ENCODE results near the gene SERINC2. TPM values are rescaled to one million over a fixed set of nuclear protein-coding genes. Genes with fewer than 3 reads are reported as not detected.

Gene SERINC2
- total and polyA plus RNA-seq, 2 donors (not counting 1 experiment from before 2014, with no cell fraction given) = 0.75 to 1.4 TPM

- peak; percentile 92 for DNase-seq
- no peaks in the 10 kb centered on the region for H3K9me3 Mint-ChIP-seq (ENCODE audit: insufficient read depth)
- intact Hi-C loops (cut with micrococcal nuclease) = loop anchor here (1.0 to 2.0 kb wide), 4 partner anchors 126 to 705 kb away; partner anchors contain the start of gene SNRNP40
- TF ChIP-seq EZH2 (IDR thresholded peaks at IDR 0.05; ENCODE audit: borderline replicate concordance, insufficient read depth, low read depth, low read length, poor library complexity, severe bottlenecking) (no peak), CTCF (IDR thresholded peaks at IDR 0.05) (no peak)
- peak overlapping the region; percentile 74 for H3K4me3 Mint-ChIP-seq
- peak overlapping the region; percentile 87 for H3K27ac Mint-ChIP-seq
- H3K9me3 ChIP-seq (ENCODE audit: control extremely low read depth in 1 of 3, control insufficient read depth in 2 of 3, insufficient read depth in 1 of 3, low read length in 2 of 3) = no peaks in the 10 kb centered on the region
- ChIA-PET POLR2A (no interaction called here), CTCF (interaction anchor here (0.7 to 10.6 kb wide), 14 partner anchors 11 to 697 kb away, joined by 3 to 133 read pairs (median 4); no protein-coding TSS in a partner anchor)
- WGBS (ENCODE audit: insufficient coverage) = 3% methylated on average over 20 of the region's 23 CpGs
- no peaks in the 10 kb centered on the region for H3K36me3 ChIP-seq (replicated peaks in 1 of 2; ENCODE audit: control extremely low read depth in 1 of 2, control insufficient read depth in 1 of 2, extremely low read depth in 1 of 2, insufficient read depth in 2 of 2, low read length in 1 of 2)
- no peaks in the 10 kb centered on the region for H4K20me1 ChIP-seq (ENCODE audit: control insufficient read depth, insufficient read depth, low read length, poor library complexity, severe bottlenecking)
- H3K4me1 ChIP-seq (ENCODE audit: control insufficient read depth in 2 of 2, insufficient read depth in 2 of 2, low read length in 2 of 2) = peaks cover 21 to 23% of the 10 kb centered on the region in 2 donors
- peak overlapping the region; percentile 38 for H3K9ac ChIP-seq (ENCODE audit: low read length)
- peaks cover 0 to 5% (median under 1%) of the 10 kb centered on the region in 4 experiments for H3K27me3 ChIP-seq (replicated peaks in 1 of 4; ENCODE audit: control extremely low read depth in 1 of 4, control insufficient read depth in 3 of 4, insufficient read depth in 4 of 4, low read length in 3 of 4)
- H3K27me3 Mint-ChIP-seq = peaks cover 8% of the 10 kb centered on the region
- H3K27ac ChIP-seq (ENCODE audit: low read length in 2 of 2) = peak overlapping the region; percentile 29 to 50
- H3K4me2 ChIP-seq (replicated peaks; ENCODE audit: low read depth, low read length, poor library complexity, severe bottlenecking) = peak overlapping the region; percentile 69
- H3K4me3 ChIP-seq (ENCODE audit: control extremely low read depth in 1 of 5, extremely low read depth in 1 of 5, insufficient read depth in 1 of 5, low read depth in 2 of 5, low read length in 4 of 5) = peak overlapping the region in 3 of 5 experiments; percentile 2 to 51 (median 15)
- H3K4me1 Mint-ChIP-seq = peaks cover 27% of the 10 kb centered on the region
- H2AFZ ChIP-seq (ENCODE audit: insufficient read depth, low read depth, low read length, poor library complexity, severe bottlenecking) = no peak overlapping the region
- peak; percentile 91 for ATAC-seq (ENCODE audit: low read depth)
- no peaks in the 10 kb centered on the region for H3K79me2 ChIP-seq (ENCODE audit: control insufficient read depth, insufficient read depth, low read length)
Observed at GRCh38 chr1:31423418-31423947, 10.5 kb downstream of the SERINC2 start.

GRCh38 chr1:31424568-31424967 is 11.6 kb downstream of the SERINC2 start:
- H3K4me1 Mint-ChIP-seq = peaks cover 27% of the 10 kb centered on the region
- no peak for ATAC-seq (ENCODE audit: low read depth)
- TF ChIP-seq CTCF (IDR thresholded peaks at IDR 0.05) (no peak), EZH2 (IDR thresholded peaks at IDR 0.05; ENCODE audit: borderline replicate concordance, insufficient read depth, low read depth, low read length, poor library complexity, severe bottlenecking) (no peak)

More at GRCh38 chr1:31424568-31424967, 11.6 kb downstream of the SERINC2 start:
- DNase-seq = no peak
- H3K36me3 ChIP-seq (replicated peaks in 1 of 2; ENCODE audit: control extremely low read depth in 1 of 2, control insufficient read depth in 1 of 2, extremely low read depth in 1 of 2, insufficient read depth in 2 of 2, low read length in 1 of 2) = no peaks in the 10 kb centered on the region
- H3K27ac ChIP-seq (ENCODE audit: low read length in 2 of 2) = no peak overlapping the region
- no peak overlapping the region for H3K4me3 ChIP-seq (ENCODE audit: control extremely low read depth in 1 of 5, extremely low read depth in 1 of 5, insufficient read depth in 1 of 5, low read depth in 2 of 5, low read length in 4 of 5)
- no peaks in the 10 kb centered on the region for H3K9me3 ChIP-seq (ENCODE audit: control extremely low read depth in 1 of 3, control insufficient read depth in 2 of 3, insufficient read depth in 1 of 3, low read length in 2 of 3)
- no peak overlapping the region for H3K4me3 Mint-ChIP-seq
- H4K20me1 ChIP-seq (ENCODE audit: control insufficient read depth, insufficient read depth, low read length, poor library complexity, severe bottlenecking) = no peaks in the 10 kb centered on the region
- no peak overlapping the region for H2AFZ ChIP-seq (ENCODE audit: insufficient read depth, low read depth, low read length, poor library complexity, severe bottlenecking)
- ChIA-PET POLR2A (no interaction called here), CTCF (interaction anchor here (1.0 to 10.6 kb wide), 4 partner anchors 10 to 241 kb away, joined by 4 to 133 read pairs (median 26); no protein-coding TSS in a partner anchor)
- H3K27me3 ChIP-seq (replicated peaks in 1 of 4; ENCODE audit: control extremely low read depth in 1 of 4, control insufficient read depth in 3 of 4, insufficient read depth in 4 of 4, low read length in 3 of 4) = peaks cover 0 to 5% (median under 1%) of the 10 kb centered on the region in 4 experiments
- peaks cover 3% of the 10 kb centered on the region for H3K27me3 Mint-ChIP-seq
- intact Hi-C loops (cut with micrococcal nuclease) = no loop called here
- H3K79me2 ChIP-seq (ENCODE audit: control insufficient read depth, insufficient read depth, low read length) = no peaks in the 10 kb centered on the region
- WGBS (ENCODE audit: insufficient coverage) = 81% methylated on average over 4 of the region's 15 CpGs
- H3K9me3 Mint-ChIP-seq (ENCODE audit: insufficient read depth) = no peaks in the 10 kb centered on the region
- H3K4me1 ChIP-seq (ENCODE audit: control insufficient read depth in 2 of 2, insufficient read depth in 2 of 2, low read length in 2 of 2) = peaks cover 21 to 23% of the 10 kb centered on the region in 2 donors
- H3K9ac ChIP-seq (ENCODE audit: low read length) = no peak overlapping the region
- H3K27ac Mint-ChIP-seq = peak overlapping the region; percentile 78
- no peak overlapping the region for H3K4me2 ChIP-seq (replicated peaks; ENCODE audit: low read depth, low read length, poor library complexity, severe bottlenecking)
